Liver (tissue), 9 donors: ENCODE measurements around the gene FSD1. TPM values are rescaled to one million over a fixed set of nuclear protein-coding genes. Genes with fewer than 3 reads are reported as not detected.

Experiments used
- DNase-seq: peaks from one replicate; pipeline ENCODE4 v3.0.0-alpha.2; 2017; ENCODE audit warnings: low spot score
- H3K27ac ChIP-seq, 2 donors: one replicate each; pipeline ENCODE4 v1.7.0; 2013; ENCODE audit warnings: inconsistent platforms in 2 of 2, low read length in 2 of 2, control low read depth in 1 of 2, low read depth in 1 of 2, mild to moderate bottlenecking in 1 of 2
- H3K27me3 ChIP-seq, 4 donors: one replicate each; pipeline versions ENCODE4 v1.6.1 to v1.7.0; 2013; ENCODE audit warnings: low read length in 3 of 4, inconsistent platforms in 1 of 4, mild to moderate bottlenecking in 1 of 4, moderate library complexity in 1 of 4; ENCODE audit not compliant: control insufficient read depth in 4 of 4, insufficient read depth in 4 of 4
- H3K36me3 ChIP-seq, 4 donors: one replicate each; pipeline versions ENCODE4 v1.6.1 to v1.7.0; 2013; ENCODE audit warnings: low read length in 3 of 4, mild to moderate bottlenecking in 3 of 4, low read depth in 1 of 4, moderate library complexity in 1 of 4; ENCODE audit not compliant: control insufficient read depth in 4 of 4, insufficient read depth in 3 of 4
- H3K4me1 ChIP-seq, 4 donors: one replicate each; pipeline versions ENCODE4 v1.6.1 to v1.7.0; 2013; ENCODE audit warnings: low read length in 3 of 4, mild to moderate bottlenecking in 3 of 4, moderate library complexity in 1 of 4; ENCODE audit not compliant: control insufficient read depth in 4 of 4, insufficient read depth in 4 of 4
- H3K4me3 ChIP-seq, 3 donors: one replicate each; pipeline versions ENCODE4 v1.6.1 to v1.7.0; 2013; ENCODE audit warnings: low read length in 3 of 3, control low read depth in 1 of 3, low read depth in 1 of 3, mild to moderate bottlenecking in 1 of 3
- H3K9ac ChIP-seq, 2 donors: one replicate each; pipeline ENCODE4 v1.7.0; 2013; ENCODE audit warnings: low read length in 2 of 2, mild to moderate bottlenecking in 2 of 2, moderate library complexity in 2 of 2, control low read depth in 1 of 2, low read depth in 1 of 2
- H3K9me3 ChIP-seq, 4 donors: one replicate each; pipeline versions ENCODE4 v1.6.1 to v1.7.0; 2013; ENCODE audit warnings: low read length in 3 of 4; ENCODE audit not compliant: control insufficient read depth in 4 of 4
- EGR1 ChIP-seq, 2 donors: IDR thresholded peaks; 2 replicates each; pipeline ENCODE4 v1.6.1; 2016 to 2018; ENCODE audit warnings: antibody characterized with exemption in 2 of 2, low read depth in 2 of 2
- FOXA1 ChIP-seq: IDR thresholded peaks from 2 replicates; pipeline ENCODE4 v1.6.1; 2016; ENCODE audit warnings: antibody characterized with exemption
- FOXA2 ChIP-seq: IDR thresholded peaks from 2 replicates; pipeline ENCODE4 v1.6.1; 2016; ENCODE audit warnings: antibody characterized with exemption
- GABPA ChIP-seq, 2 donors: IDR thresholded peaks in 1 of 2; conservative IDR thresholded peaks in 1 of 2; 2 replicates each; pipeline ENCODE4 v1.6.1; 2016; ENCODE audit warnings: antibody characterized with exemption in 2 of 2, mild to moderate bottlenecking in 1 of 2, moderate library complexity in 1 of 2
- HNF4A ChIP-seq, 2 donors: conservative IDR thresholded peaks; 2 replicates each; pipeline ENCODE4 v1.6.1; 2016; ENCODE audit warnings: antibody characterized with exemption in 2 of 2, mild to moderate bottlenecking in 2 of 2
- HNF4G ChIP-seq: IDR thresholded peaks from 2 replicates; pipeline ENCODE4 v1.6.1; 2016; ENCODE audit warnings: antibody characterized with exemption
- JUND ChIP-seq, 2 donors: IDR thresholded peaks; 2 replicates each; pipeline ENCODE4 v1.6.1; 2016; ENCODE audit warnings: antibody characterized with exemption in 2 of 2
- NR2F2 ChIP-seq: IDR thresholded peaks from 2 replicates; pipeline ENCODE4 v1.6.1; 2016; ENCODE audit warnings: antibody characterized with exemption
- RAD21 ChIP-seq, 2 donors: IDR thresholded peaks; 2 replicates each; pipeline ENCODE4 v1.6.1; 2016; ENCODE audit warnings: antibody characterized with exemption in 2 of 2, mild to moderate bottlenecking in 2 of 2
- RXRA ChIP-seq, 2 donors: IDR thresholded peaks; 2 replicates each; pipeline ENCODE4 v1.6.1; 2017 to 2018; ENCODE audit warnings: antibody characterized with exemption in 2 of 2, mild to moderate bottlenecking in 1 of 2
- TAF1 ChIP-seq: conservative IDR thresholded peaks from 2 replicates; pipeline ENCODE4 v1.6.1; 2016; ENCODE audit warnings: antibody characterized with exemption, mild to moderate bottlenecking
- YY1 ChIP-seq: IDR thresholded peaks from 2 replicates; pipeline ENCODE4 v1.6.1; 2016; ENCODE audit warnings: antibody characterized with exemption, mild to moderate bottlenecking
- WGBS: extraction: QIAGEN DNeasy Blood & Tissue Kit; methylation state at CpG from one replicate; pipeline ENCODE4 v1.1.7; 2013; 5-methylcytosine and 5-hydroxymethylcytosine counted together
- polyA plus RNA-seq, 2 donors: library from polyadenylated mRNA; stranded (reverse) in 1 of 2; unstranded in 1 of 2; fragments of 200-250 nt in 1 of 2; fragments of >200 nt in 1 of 2; fragmentation: Nextera tagmentation in 1 of 2; extraction: Ambion mirVana in 1 of 2; gene quantifications; one replicate each; pipeline versions ENCODE4 v1.2.1 to v1.2.3, GENCODE V29; 2013 to 2015
- total RNA-seq, 2 donors: library from RNA; depleted of rRNA; stranded (reverse); fragments of >200 nt; gene quantifications; one replicate each; pipeline ENCODE4 v1.2.3, GENCODE V29; 2014
- TF ChIP-seq, protein P1 (sequence below): IDR thresholded peaks from 2 replicates; pipeline ENCODE4 v1.6.1; 2016; ENCODE audit warnings: antibody characterized with exemption
- TF ChIP-seq, protein P2 (sequence below): IDR thresholded peaks from 2 replicates; pipeline ENCODE4 v1.6.1; 2016; ENCODE audit warnings: antibody characterized with exemption, mild to moderate bottlenecking
- TF ChIP-seq, protein P3 (sequence below): IDR thresholded peaks from 2 replicates; pipeline ENCODE4 v1.6.1; 2016; ENCODE audit warnings: antibody characterized with exemption
- TF ChIP-seq, protein P4 (sequence below): IDR thresholded peaks from 2 replicates; pipeline ENCODE4 v1.6.1; 2016; ENCODE audit warnings: antibody characterized with exemption
- TF ChIP-seq, protein P5 (sequence below): fragments of 150-350 bp; IDR thresholded peaks from 2 replicates; pipeline ENCODE4 v1.5.1; 2017; ENCODE audit warnings: improper control_type of control experiment, low read depth, low read length; ENCODE audit not compliant: missing input control
- donor health status: healthy.
- donor health status: healthy.
- donor health status: healthy.
- donor health status: healthy.
- donor health status: healthy.

The FSD1 gene
- total and polyA plus RNA-seq, 4 donors: 0.05 to 0.92 (median 0.19) TPM; not detected in 1

DNA sequence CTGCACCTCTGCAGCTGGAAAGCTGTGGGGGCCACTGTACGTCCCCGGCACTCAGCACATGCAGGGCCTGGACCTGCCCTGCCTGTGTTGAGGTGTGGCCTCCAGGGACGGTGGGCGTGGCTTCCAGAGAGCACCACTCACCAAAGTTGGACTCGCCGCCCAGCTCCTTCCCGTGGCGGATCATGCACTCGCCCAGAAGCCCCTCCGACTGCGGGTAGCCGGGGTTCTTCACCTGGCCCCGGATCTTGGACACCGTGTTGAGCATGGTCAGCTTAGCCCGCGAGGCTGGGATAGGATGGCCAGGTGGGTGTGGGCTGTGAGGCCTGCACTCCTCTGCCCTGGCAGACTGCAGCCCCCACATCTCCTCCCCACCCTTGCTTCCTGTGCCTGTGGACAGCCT lies 60.9 kb downstream of the FSD1 start:
- no peak for TF ChIP-seq FOXA1
- TF ChIP-seq TAF1: no peak
- TF ChIP-seq HNF4A (conservative IDR thresholded peaks at IDR 0.05): no peak
- no peak for TF ChIP-seq FOXA2
- TF ChIP-seq, protein P1, sequence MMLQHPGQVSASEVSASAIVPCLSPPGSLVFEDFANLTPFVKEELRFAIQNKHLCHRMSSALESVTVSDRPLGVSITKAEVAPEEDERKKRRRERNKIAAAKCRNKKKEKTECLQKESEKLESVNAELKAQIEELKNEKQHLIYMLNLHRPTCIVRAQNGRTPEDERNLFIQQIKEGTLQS: no peak
- no peak for TF ChIP-seq JUND (IDR thresholded peaks at IDR 0.05)
- TF ChIP-seq YY1: no peak
- TF ChIP-seq RAD21 (IDR thresholded peaks at IDR 0.05): no peak
- TF ChIP-seq EGR1 (IDR thresholded peaks at IDR 0.05; ENCODE audit: low read depth in 2 of 2): no peak
- TF ChIP-seq, protein P2, sequence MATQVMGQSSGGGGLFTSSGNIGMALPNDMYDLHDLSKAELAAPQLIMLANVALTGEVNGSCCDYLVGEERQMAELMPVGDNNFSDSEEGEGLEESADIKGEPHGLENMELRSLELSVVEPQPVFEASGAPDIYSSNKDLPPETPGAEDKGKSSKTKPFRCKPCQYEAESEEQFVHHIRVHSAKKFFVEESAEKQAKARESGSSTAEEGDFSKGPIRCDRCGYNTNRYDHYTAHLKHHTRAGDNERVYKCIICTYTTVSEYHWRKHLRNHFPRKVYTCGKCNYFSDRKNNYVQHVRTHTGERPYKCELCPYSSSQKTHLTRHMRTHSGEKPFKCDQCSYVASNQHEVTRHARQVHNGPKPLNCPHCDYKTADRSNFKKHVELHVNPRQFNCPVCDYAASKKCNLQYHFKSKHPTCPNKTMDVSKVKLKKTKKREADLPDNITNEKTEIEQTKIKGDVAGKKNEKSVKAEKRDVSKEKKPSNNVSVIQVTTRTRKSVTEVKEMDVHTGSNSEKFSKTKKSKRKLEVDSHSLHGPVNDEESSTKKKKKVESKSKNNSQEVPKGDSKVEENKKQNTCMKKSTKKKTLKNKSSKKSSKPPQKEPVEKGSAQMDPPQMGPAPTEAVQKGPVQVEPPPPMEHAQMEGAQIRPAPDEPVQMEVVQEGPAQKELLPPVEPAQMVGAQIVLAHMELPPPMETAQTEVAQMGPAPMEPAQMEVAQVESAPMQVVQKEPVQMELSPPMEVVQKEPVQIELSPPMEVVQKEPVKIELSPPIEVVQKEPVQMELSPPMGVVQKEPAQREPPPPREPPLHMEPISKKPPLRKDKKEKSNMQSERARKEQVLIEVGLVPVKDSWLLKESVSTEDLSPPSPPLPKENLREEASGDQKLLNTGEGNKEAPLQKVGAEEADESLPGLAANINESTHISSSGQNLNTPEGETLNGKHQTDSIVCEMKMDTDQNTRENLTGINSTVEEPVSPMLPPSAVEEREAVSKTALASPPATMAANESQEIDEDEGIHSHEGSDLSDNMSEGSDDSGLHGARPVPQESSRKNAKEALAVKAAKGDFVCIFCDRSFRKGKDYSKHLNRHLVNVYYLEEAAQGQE: no peak
- TF ChIP-seq, protein P3, sequence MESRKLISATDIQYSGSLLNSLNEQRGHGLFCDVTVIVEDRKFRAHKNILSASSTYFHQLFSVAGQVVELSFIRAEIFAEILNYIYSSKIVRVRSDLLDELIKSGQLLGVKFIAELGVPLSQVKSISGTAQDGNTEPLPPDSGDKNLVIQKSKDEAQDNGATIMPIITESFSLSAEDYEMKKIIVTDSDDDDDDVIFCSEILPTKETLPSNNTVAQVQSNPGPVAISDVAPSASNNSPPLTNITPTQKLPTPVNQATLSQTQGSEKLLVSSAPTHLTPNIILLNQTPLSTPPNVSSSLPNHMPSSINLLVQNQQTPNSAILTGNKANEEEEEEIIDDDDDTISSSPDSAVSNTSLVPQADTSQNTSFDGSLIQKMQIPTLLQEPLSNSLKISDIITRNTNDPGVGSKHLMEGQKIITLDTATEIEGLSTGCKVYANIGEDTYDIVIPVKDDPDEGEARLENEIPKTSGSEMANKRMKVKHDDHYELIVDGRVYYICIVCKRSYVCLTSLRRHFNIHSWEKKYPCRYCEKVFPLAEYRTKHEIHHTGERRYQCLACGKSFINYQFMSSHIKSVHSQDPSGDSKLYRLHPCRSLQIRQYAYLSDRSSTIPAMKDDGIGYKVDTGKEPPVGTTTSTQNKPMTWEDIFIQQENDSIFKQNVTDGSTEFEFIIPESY: no peak
- no peak for TF ChIP-seq RXRA (IDR thresholded peaks at IDR 0.05)
- TF ChIP-seq, protein P4, sequence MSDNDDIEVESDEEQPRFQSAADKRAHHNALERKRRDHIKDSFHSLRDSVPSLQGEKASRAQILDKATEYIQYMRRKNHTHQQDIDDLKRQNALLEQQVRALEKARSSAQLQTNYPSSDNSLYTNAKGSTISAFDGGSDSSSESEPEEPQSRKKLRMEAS: no peak
- TF ChIP-seq HNF4G: no peak
- TF ChIP-seq, protein P5, sequence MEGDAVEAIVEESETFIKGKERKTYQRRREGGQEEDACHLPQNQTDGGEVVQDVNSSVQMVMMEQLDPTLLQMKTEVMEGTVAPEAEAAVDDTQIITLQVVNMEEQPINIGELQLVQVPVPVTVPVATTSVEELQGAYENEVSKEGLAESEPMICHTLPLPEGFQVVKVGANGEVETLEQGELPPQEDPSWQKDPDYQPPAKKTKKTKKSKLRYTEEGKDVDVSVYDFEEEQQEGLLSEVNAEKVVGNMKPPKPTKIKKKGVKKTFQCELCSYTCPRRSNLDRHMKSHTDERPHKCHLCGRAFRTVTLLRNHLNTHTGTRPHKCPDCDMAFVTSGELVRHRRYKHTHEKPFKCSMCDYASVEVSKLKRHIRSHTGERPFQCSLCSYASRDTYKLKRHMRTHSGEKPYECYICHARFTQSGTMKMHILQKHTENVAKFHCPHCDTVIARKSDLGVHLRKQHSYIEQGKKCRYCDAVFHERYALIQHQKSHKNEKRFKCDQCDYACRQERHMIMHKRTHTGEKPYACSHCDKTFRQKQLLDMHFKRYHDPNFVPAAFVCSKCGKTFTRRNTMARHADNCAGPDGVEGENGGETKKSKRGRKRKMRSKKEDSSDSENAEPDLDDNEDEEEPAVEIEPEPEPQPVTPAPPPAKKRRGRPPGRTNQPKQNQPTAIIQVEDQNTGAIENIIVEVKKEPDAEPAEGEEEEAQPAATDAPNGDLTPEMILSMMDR: no peak
- TF ChIP-seq GABPA (IDR thresholded peaks at IDR 0.05 in 1 of 2, conservative IDR thresholded peaks at IDR 0.05 in 1 of 2): no peak
- no peak for TF ChIP-seq NR2F2
- Histone ChIP-seq H3K9me3 (no peaks in the 10 kb centered on the region), H3K27ac (no peak overlapping the region), H3K9ac (no peak overlapping the region), H3K36me3 (peaks cover 9 to 46% (median 25%) of the 10 kb centered on the region in 4 donors), H3K4me3 (no peak overlapping the region), H3K27me3 (no peaks in the 10 kb centered on the region), H3K4me1 (peaks cover under 1 to 26% (median 15%) of the 10 kb centered on the region in 4 donors)
- 88% methylated on average over 16 of the region's 16 CpGs for WGBS
- DNase-seq: peak; percentile 63
